ENCODE measurements around the gene FLT3.

Gene FLT3

DNA sequence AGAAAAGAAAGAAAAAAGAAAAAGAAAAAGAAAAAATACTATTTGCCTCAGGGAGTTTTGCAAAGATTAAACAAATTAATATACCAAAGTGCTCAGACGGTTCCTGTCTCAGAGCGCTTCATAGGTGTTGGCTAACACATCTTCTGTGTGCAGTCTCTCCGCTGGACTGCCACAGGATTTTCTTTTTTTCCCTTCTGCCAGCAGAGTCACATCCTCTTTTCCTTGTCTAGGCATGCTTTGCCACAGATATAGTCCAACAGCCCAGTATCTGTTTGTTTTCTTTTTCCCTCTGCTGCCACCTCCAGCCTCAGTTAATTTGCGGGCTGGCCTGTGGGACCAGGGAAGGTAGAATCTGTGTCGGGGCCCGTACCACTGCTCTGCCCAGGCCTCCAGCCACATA is 108.5 kb downstream of the FLT3 start:
- DNase-seq (ENCODE audit: low read depth): no peak
- no peak for TF ChIP-seq CTCF (conservative IDR thresholded peaks at IDR 0.05; ENCODE audit: control insufficient read depth, insufficient read depth, low read depth, low read length)
- H3K4me3 ChIP-seq (ENCODE audit: control insufficient read depth, low read depth, low read length): no peak overlapping the region

DNA sequence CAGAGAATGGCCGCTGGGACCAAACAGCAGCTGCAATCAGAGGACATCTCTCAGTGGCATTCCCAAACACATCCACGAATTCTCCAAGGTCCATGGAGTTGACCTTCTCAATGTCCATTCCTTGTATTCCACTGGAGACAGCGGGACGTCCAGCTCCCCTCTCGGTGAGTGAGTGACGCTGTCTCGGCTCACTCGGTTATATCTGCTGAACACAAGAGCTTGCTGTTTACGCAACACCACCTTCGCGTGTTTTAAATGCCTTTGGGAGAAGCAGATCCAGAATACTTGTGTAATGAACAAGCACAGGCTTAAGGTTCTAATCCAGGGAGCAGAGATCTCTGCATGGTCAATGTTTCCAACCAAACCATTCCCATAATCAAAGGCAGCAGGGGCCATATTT is 111.9 kb downstream of the FLT3 start, which contains the start of gene URAD:
Gene URAD, minus strand, starts transcription at position 174 of the 400 bp plus-strand sequence. Its CDS starts 56 bp downstream, at position 118.
- no peak for DNase-seq (ENCODE audit: low read depth)
- no peak within 1 kb of the TSS for H3K4me3 ChIP-seq (ENCODE audit: control insufficient read depth, low read depth, low read length)
- TF ChIP-seq CTCF (conservative IDR thresholded peaks at IDR 0.05; ENCODE audit: control insufficient read depth, insufficient read depth, low read depth, low read length): no peak

DNA sequence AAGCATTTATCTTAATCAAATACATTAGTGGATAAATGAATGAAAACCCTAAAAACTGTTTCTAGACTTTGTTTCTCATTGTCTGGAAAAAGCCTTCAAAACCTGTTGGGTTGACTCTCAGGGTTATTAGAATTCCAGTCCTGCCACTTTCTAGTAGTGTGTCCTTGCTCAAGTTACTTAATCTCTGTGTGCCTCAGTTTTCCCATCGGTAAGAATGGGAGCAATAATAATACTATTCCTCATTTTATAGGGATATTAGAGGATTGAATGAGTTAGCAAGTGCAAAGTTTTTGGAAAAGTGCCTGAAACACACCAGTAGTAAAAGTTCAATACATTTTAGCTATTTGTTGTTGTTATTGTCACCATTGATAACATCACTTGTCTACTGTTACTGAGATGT is 114.8 kb downstream of the FLT3 start:
- no peak overlapping the region for H3K4me3 ChIP-seq (ENCODE audit: control insufficient read depth, low read depth, low read length)
- DNase-seq (ENCODE audit: low read depth): no peak
- TF ChIP-seq CTCF (conservative IDR thresholded peaks at IDR 0.05; ENCODE audit: control insufficient read depth, insufficient read depth, low read depth, low read length): no peak

- no peak for TF ChIP-seq CTCF (conservative IDR thresholded peaks at IDR 0.05; ENCODE audit: control insufficient read depth, insufficient read depth, low read depth, low read length)
- no peak overlapping the region for H3K4me3 ChIP-seq (ENCODE audit: control insufficient read depth, low read depth, low read length)
Measured at GRCh38 chr13:27982361-27982760, 118.0 kb downstream of the FLT3 start.

DNA sequence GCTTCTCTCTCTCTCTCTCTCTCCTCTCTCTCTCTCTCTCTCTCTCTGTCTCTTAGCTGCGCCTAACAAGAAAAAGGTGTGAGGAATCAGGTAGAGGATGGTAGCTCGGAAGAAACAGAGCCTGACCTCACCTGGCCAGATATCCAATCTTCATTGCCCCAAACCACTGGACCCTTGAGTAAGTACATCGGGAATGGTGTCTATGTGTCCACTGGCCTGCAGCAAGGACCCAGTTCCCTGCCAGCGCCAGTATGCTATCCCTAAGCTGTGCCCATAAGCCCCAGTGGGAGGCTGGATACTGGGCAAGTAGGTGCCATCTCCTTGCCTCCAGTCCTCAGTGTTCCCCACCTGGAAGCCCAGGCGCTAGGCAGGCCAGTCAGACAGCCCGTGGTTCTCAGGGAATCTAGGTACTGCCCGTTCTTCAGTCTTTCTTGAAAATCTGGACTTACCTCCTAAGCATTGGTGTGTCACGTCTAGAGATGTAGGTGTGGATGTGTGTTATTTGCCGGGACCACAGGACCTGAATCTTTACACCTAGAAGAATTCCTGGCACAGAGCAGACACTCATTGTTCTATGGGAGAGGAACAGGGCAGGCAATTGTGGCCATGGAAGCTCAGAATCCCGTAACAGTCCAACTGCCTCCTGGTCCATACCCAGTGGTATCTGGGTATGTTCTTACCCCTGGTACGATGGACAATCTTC is 119.2 kb downstream of the FLT3 start:
- no peak overlapping the region for H3K4me3 ChIP-seq (ENCODE audit: control insufficient read depth, low read depth, low read length)
- no peak for TF ChIP-seq CTCF (conservative IDR thresholded peaks at IDR 0.05; ENCODE audit: control insufficient read depth, insufficient read depth, low read depth, low read length)
- DNase-seq (ENCODE audit: low read depth): no peak

More at GRCh38 chr13:27982361-27982760, 118.0 kb downstream of the FLT3 start:
- DNase-seq (ENCODE audit: low read depth): no peak

GRCh38 chr13:27980280-27980998 is 119.9 kb downstream of the FLT3 start:
- no peak overlapping the region for H3K4me3 ChIP-seq (ENCODE audit: control insufficient read depth, low read depth, low read length)
- no peak for TF ChIP-seq CTCF (conservative IDR thresholded peaks at IDR 0.05; ENCODE audit: control insufficient read depth, insufficient read depth, low read depth, low read length)
- DNase-seq (ENCODE audit: low read depth): no peak
